ENCODE measurements around the gene ODF2L. TPM values are rescaled to one million over a fixed set of nuclear protein-coding genes. Genes with fewer than 3 reads are reported as not detected.

Gene ODF2L
- total and polyA plus RNA-seq, 2 donors, result 10.3 to 122 TPM

DNA sequence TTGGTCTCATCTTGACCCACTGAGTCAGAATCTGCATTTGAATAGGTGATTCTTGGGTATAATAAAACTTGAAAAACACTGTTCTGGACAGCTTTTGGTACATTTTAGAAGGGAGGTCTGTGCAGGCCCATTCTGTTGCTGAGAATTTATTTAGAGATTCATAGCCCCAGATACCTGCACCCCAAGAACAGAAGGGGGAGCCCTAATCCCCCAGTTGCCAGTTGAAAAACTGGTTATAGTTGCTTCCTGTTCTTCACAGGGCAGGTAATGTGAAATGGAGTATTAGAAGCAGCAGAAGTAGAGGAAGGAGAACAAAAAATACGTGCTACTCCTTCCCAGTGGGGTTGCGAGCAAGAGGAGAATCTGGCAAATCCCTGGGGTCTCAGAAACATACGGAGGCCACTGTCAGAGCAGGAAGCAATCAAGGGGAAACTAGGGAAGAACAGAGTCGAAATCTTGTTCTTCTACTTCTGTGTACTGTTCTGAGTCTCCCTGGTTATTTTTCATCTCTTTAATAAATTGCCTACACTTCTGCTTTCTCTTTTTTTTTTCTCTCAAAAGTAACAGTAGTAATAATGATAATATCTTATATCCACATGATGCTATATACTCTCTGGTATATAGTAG, 23.3 kb upstream of the ODF2L start:
- no peak overlapping the region for H3K4me3 ChIP-seq (ENCODE audit: low read depth, low read length)
- peak; percentile 13 for DNase-seq (ENCODE audit: extremely low spot score)
- WGBS, result 49% methylated on average over 4 of the region's 4 CpGs
- H3K36me3 ChIP-seq (ENCODE audit: insufficient read depth), result no peaks in the 10 kb centered on the region
- H3K27ac ChIP-seq (ENCODE audit: low read depth), result no peak overlapping the region
- H3K4me1 ChIP-seq (ENCODE audit: insufficient read depth), result peaks cover 1% of the 10 kb centered on the region

DNA sequence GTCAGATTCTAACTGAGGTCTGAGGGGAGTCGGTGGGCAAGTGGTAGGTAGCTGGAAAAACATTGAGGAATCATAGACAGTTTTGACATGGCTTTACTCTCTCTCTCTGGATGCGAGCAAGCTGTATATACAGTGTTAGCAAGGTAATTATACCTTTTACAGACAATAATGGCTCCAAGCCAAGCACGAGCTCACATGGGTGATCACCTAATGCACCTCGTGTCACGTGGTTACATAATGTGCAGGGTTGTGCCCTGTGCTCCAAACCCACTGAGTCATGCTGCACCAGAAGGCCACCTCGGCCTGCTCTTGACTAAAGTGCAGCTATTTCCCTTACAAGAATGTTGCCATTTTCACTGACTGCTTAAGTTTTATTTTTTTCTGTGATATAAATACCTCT, 20.2 kb upstream of the ODF2L start:
- DNase-seq (ENCODE audit: extremely low spot score), result no peak
- Histone ChIP-seq H3K4me1 (ENCODE audit: insufficient read depth) (no peaks in the 10 kb centered on the region), H3K4me3 (ENCODE audit: low read depth, low read length) (no peak overlapping the region), H3K36me3 (ENCODE audit: insufficient read depth) (no peaks in the 10 kb centered on the region), H3K27ac (ENCODE audit: low read depth) (no peak overlapping the region)
- 87% methylated on average over 6 of the region's 6 CpGs for WGBS

DNA sequence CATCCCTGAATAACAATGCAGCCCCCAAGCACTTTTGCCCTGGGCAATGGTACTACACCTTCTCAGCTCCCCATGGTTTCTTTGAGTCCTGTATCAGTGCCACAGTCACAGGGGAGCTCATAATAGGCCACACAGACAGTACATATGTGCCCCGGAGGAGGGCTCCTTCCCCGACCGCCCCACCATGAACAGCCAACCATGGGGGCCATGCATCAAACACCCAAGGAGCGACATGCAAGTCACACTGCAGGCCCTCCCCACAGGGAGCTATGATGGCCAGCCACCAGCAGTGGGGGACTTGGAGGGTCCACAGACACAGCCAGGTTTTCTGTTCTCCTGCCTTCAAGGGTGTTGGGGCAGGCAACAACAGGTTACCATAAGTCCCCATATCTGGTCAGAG, 14.8 kb upstream of the ODF2L start:
- 98% methylated on average over 4 of the region's 4 CpGs for WGBS
- Histone ChIP-seq H3K27ac (ENCODE audit: low read depth) (no peak overlapping the region), H3K4me3 (ENCODE audit: low read depth, low read length) (no peak overlapping the region), H3K4me1 (ENCODE audit: insufficient read depth) (no peaks in the 10 kb centered on the region), H3K36me3 (ENCODE audit: insufficient read depth) (no peaks in the 10 kb centered on the region)
- no peak for DNase-seq (ENCODE audit: extremely low spot score)

DNA sequence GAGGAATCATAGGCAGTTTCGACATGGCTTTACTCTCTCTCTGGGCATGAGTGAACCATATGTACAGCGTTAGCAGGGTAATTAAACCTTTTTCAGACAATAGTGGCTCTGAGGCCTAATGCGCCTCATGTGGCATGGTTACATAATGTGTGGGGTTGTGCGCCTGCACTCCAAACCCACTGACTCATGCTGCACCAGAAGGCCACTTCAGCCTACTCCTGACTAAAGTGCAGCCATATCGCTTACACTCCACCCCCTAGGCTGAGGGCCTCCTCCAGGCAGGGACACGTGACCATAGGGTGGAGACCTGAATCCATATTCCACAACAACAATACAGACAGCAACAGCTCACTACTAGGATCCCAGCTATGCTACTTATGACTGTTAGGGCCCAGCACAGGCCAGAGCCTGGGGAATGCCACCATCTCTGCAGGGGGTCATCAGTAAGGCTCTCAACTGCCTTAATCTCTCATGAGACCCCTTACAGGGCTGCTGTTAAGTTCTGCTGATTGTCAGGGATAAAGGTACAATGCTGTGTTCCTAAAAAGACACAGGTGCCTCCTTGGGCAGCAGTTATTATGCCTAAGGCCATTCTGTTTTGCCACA, 13.4 kb upstream of the ODF2L start:
- 91% methylated on average over 6 of the region's 6 CpGs for WGBS
- DNase-seq (ENCODE audit: extremely low spot score), result no peak
- H3K27ac ChIP-seq (ENCODE audit: low read depth), result no peak overlapping the region
- H3K4me1 ChIP-seq (ENCODE audit: insufficient read depth), result no peaks in the 10 kb centered on the region
- no peak overlapping the region for H3K4me3 ChIP-seq (ENCODE audit: low read depth, low read length)
- H3K36me3 ChIP-seq (ENCODE audit: insufficient read depth), result no peaks in the 10 kb centered on the region

DNA sequence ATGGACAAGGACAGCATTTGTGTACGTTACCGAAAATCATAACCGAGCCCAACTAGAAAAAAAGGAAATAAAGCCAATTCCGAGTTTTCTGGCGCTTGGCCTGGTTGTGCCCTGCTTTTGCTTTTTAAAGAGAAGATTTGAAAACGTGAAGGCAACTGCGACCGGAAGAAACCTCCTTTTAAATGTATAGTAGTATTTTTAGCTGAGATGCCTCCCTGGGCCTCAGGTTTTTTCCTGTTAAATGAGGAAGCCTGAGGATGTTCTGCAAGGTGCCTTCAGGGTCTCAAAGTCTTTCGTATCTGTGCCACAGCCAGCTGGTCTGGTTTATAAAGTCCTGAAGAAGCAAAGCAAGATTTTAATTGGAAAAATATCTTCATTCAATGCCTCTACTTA, 371 bp upstream of the ODF2L start:
- Histone ChIP-seq H3K36me3 (ENCODE audit: insufficient read depth) (no peaks in the 10 kb centered on the region), H3K4me1 (ENCODE audit: insufficient read depth) (no peaks in the 10 kb centered on the region), H3K4me3 (ENCODE audit: low read depth, low read length) (peak overlapping the region; percentile 87), H3K27ac (ENCODE audit: low read depth) (peak overlapping the region; percentile 27)
- no peak for DNase-seq (ENCODE audit: extremely low spot score)
- WGBS, result under 1% methylated on average over 9 of the region's 9 CpGs

DNA sequence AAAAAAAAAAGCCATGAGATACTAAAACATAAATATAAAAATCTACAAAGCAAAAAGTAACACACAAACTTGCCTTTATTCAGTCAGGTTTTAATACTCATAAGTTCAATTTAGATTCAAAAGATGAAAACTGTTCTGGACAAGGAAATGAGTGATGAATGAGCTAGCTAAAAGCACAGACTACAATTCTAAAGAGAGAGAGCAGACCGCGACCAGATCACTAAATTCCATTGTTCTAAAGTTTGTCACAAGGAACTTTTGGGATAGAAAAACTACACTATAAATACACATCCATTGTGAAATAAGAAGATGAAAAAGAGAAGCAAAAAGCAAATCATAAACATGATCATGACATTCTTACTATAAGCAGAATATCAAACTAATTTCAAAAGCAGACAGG, 1.7 kb downstream of the ODF2L start:
- 57% methylated on average over 2 of the region's 2 CpGs for WGBS
- no peak overlapping the region for H3K27ac ChIP-seq (ENCODE audit: low read depth)
- no peak overlapping the region for H3K4me3 ChIP-seq (ENCODE audit: low read depth, low read length)
- H3K4me1 ChIP-seq (ENCODE audit: insufficient read depth), result no peaks in the 10 kb centered on the region
- no peak for DNase-seq (ENCODE audit: extremely low spot score)
- H3K36me3 ChIP-seq (ENCODE audit: insufficient read depth), result no peaks in the 10 kb centered on the region

DNA sequence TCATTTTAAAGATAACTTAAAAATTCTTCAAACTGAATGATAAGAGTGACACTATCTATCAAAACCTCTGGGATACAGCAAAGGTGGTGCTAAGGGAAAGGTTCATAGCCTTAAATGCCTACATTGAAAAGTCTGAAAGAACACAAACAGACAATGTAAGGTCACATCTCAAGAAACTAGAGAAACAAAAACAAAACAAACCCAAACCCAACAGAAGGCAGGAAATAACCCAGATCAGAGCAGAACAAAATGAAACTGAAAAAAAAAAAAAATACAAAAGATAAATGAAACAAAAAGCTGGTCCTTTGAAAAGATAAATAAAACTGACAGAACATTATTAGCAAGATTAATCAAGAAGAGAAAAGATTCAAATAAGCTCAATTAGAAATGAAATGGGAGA, 6.8 kb downstream of the ODF2L start:
- Histone ChIP-seq H3K4me3 (ENCODE audit: low read depth, low read length) (no peak overlapping the region), H3K4me1 (ENCODE audit: insufficient read depth) (no peaks in the 10 kb centered on the region), H3K36me3 (ENCODE audit: insufficient read depth) (no peaks in the 10 kb centered on the region), H3K27ac (ENCODE audit: low read depth) (no peak overlapping the region)
- DNase-seq (ENCODE audit: extremely low spot score), result no peak

DNA sequence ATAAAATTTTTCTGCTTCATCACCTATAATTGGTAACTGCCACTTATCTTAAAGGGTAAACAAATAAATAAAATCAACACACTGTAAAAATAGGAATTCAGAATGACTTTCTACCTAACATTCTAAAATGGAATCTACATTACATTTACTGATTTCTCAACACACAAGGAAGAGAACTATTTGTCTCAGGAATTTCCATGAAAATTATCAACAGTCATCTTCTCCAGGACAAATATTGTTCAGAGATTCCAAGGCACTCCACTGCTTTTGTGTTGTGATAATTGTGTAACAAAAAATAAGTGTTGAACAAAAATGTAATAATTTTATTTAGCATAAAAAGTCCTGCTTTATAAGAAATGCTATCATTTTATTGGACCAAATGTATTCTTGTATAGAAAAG, 7.3 kb downstream of the ODF2L start:
- Histone ChIP-seq H3K4me3 (ENCODE audit: low read depth, low read length) (no peak overlapping the region), H3K4me1 (ENCODE audit: insufficient read depth) (no peaks in the 10 kb centered on the region), H3K27ac (ENCODE audit: low read depth) (no peak overlapping the region), H3K36me3 (ENCODE audit: insufficient read depth) (no peaks in the 10 kb centered on the region)
- DNase-seq (ENCODE audit: extremely low spot score), result no peak

DNA sequence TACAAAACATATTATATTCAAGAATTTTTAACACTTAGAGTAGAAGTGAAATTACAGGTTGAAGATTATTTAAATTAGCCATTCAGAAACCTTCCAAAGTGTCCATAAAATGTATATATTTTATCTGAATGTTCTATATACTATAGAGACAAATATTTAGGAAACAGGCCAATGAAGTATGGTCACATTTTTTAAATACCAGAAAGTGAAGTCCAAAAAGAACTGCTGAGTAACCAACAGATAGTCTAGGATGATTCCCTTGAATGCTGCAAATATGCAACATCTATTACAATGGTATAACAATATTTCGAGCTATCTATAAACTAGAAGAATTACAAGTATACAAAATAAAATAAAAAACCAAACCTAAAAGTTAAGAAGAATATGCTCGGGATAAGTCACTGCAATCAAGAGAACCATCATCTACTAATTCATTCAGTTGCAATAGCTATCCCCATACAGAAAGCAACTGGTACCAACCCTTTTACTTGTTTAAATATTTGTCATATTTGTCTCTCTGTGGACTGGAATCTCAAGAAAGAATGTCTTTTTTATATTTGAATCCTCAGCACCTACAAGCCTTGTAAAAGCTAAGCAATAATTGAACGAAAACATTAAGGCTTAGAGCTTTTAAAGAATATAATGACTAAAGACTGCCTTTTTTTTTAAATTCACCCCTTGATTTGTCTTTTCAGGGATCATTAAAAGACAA, 8.1 kb downstream of the ODF2L start:
- H3K27ac ChIP-seq (ENCODE audit: low read depth), result no peak overlapping the region
- no peak for DNase-seq (ENCODE audit: extremely low spot score)
- H3K36me3 ChIP-seq (ENCODE audit: insufficient read depth), result no peaks in the 10 kb centered on the region
- no peaks in the 10 kb centered on the region for H3K4me1 ChIP-seq (ENCODE audit: insufficient read depth)
- 82% methylated on average over 3 of the region's 3 CpGs for WGBS
- H3K4me3 ChIP-seq (ENCODE audit: low read depth, low read length), result no peak overlapping the region

DNA sequence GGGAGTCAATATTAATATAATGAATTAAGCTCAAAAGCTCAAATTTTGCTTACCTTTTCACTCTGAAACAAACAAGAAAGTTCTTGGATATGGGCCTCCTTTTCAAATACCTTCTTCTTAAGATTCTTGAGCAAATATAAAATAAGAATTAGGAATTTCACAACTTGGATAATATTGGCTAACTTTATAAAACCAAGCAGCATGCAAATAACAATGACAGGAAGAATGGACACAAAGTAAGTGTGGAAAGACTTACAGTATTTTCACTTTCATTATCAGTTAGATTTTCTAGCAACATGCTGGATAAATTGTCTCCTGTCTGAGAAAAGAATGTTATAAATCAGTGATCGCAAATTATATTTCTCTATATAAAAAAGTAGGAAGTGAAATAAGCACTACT, 13.2 kb downstream of the ODF2L start:
- WGBS, result 77% methylated on average over 1 of the region's 1 CpG
- Histone ChIP-seq H3K36me3 (ENCODE audit: insufficient read depth) (no peaks in the 10 kb centered on the region), H3K4me1 (ENCODE audit: insufficient read depth) (no peaks in the 10 kb centered on the region), H3K4me3 (ENCODE audit: low read depth, low read length) (no peak overlapping the region), H3K27ac (ENCODE audit: low read depth) (no peak overlapping the region)
- DNase-seq (ENCODE audit: extremely low spot score), result no peak

DNA sequence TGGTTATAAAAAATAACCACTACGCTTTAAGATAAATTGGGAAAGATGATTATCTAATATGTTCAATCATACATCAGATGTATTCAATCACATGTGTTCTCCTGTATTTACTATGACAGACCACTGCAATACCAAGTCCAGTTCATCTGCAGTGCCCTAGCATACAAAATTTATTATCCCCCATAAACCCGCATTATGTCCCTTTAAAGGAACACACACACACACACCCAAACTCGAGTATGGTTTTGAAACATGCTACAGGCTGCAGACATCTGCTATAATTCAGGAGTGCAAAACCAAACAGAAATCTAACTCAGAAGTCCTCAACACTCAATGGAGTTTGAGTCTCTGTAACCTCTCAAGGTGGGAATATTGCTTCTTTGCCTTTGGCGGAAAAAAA, 14.9 kb downstream of the ODF2L start:
- Histone ChIP-seq H3K36me3 (ENCODE audit: insufficient read depth) (no peaks in the 10 kb centered on the region), H3K4me1 (ENCODE audit: insufficient read depth) (no peaks in the 10 kb centered on the region), H3K4me3 (ENCODE audit: low read depth, low read length) (no peak overlapping the region), H3K27ac (ENCODE audit: low read depth) (no peak overlapping the region)
- no peak for DNase-seq (ENCODE audit: extremely low spot score)
- 74% methylated on average over 4 of the region's 4 CpGs for WGBS

DNA sequence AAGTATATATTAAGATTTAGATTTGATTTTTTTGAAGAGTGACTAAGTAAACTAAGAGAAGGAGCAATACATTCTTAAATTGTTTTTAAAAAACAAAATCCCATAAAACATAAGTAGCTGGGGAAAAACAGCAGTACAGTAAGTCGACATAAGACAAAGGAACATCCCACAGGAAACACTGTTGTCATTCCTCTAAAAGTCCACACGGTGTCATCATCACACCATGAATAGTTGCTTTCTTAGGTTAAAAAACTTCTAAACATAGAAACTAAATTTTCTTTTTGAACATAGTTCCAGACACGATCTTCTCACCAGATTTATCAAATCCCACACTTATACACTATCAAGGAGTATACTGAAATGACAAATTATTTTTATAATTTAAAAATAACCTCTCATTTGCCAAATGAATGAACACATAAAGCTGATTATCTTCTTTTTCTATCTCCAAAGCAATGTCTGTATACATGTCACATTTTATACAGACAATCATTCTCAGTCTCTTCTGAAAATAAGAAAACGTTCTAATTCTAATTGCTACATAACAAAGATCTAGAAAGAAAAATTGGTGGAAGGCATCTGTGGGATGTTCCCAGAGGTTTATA, 15.8 kb downstream of the ODF2L start:
- Histone ChIP-seq H3K27ac (ENCODE audit: low read depth) (no peak overlapping the region), H3K4me1 (ENCODE audit: insufficient read depth) (no peaks in the 10 kb centered on the region), H3K36me3 (ENCODE audit: insufficient read depth) (no peaks in the 10 kb centered on the region), H3K4me3 (ENCODE audit: low read depth, low read length) (no peak overlapping the region)
- 2% methylated on average over 4 of the region's 4 CpGs for WGBS
- DNase-seq (ENCODE audit: extremely low spot score), result peak; percentile 67

DNA sequence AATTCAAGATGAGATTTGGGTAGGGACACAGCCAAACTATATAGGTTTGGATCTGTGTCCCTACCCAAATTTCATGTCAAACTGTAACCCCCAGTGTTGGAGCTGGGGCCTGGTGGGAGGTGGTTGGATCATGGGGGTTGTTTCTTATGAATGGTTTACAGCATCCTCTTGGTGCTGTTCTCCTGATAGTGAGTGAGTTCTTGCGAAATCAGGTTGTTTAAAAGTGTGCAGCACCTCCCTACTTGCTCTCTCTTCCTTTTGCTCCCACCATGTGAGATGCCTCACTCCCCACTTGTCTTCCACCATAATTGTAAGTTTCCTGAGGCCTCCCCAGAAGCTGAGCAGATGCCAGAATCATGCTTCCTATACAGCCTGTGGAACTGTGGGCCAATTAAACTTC, 17.3 kb downstream of the ODF2L start:
- WGBS, result 94% methylated on average over 1 of the region's 1 CpG
- no peak overlapping the region for H3K27ac ChIP-seq (ENCODE audit: low read depth)
- H3K36me3 ChIP-seq (ENCODE audit: insufficient read depth), result no peaks in the 10 kb centered on the region
- H3K4me3 ChIP-seq (ENCODE audit: low read depth, low read length), result no peak overlapping the region
- no peaks in the 10 kb centered on the region for H3K4me1 ChIP-seq (ENCODE audit: insufficient read depth)
- no peak for DNase-seq (ENCODE audit: extremely low spot score)

DNA sequence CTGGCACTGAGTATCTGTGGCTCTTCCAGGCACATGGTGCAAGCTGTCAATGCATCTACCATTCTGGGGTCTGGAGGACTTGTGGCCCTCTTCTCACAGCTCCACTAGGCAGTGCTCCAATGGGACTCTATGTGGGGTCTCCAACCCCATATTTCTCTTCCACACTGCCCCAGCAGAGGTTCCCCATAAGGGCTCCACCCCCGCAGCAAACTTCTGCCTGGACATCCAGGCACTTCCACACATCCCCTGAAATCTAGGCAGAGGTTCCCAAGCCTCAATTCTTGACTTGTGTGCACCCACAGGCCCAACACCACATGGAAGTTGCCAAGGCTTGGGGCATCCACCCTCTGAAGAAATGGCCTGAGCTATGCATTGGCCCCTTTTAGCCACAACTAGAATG, 18.8 kb downstream of the ODF2L start:
- H3K4me1 ChIP-seq (ENCODE audit: insufficient read depth), result no peaks in the 10 kb centered on the region
- DNase-seq (ENCODE audit: extremely low spot score), result no peak
- H3K27ac ChIP-seq (ENCODE audit: low read depth), result no peak overlapping the region
- H3K4me3 ChIP-seq (ENCODE audit: low read depth, low read length), result no peak overlapping the region
- peaks cover 3% of the 10 kb centered on the region for H3K36me3 ChIP-seq (ENCODE audit: insufficient read depth)
- WGBS, result 100% methylated on average over 1 of the region's 1 CpG

Measured in urinary bladder (tissue), 4 donors.